GM15510 (cell line): ENCODE results near the gene KRTAP2-3.
"Not testable (repeated sequence)": the region's sequence is repeated elsewhere in the genome, so short reads cannot be mapped to it uniquely, and the experiment has no call there.

ENCODE experiments used
- POLR2A ChIP-seq: IDR thresholded peaks from 3 replicates; pipeline ENCODE4 v1.6.1; 2011; ENCODE audit warnings: borderline replicate concordance; ENCODE audit not compliant: insufficient read length; ENCODE audit errors: extremely low read depth

KRTAP2-3 gene

GRCh38 chr17:41067281-41067680, 7.4 kb upstream of the KRTAP2-3 start:
- TF ChIP-seq POLR2A, result no peak

- no peak for TF ChIP-seq POLR2A
These were observed 6.1 kb upstream of the KRTAP2-3 start, which contains the start of gene KRTAP2-4 for GRCh38 chr17:41065829-41066624. Gene KRTAP2-4, minus strand, starts transcription at chr17:41065879. Its CDS starts 34 bp downstream, at chr17:41065845.

- TF ChIP-seq POLR2A, result no peak
These were observed 4.4 kb upstream of the KRTAP2-3 start for GRCh38 chr17:41064301-41064700.

GRCh38 chr17:41063449-41063848, 3.5 kb upstream of the KRTAP2-3 start:
- TF ChIP-seq POLR2A, result no peak

GRCh38 chr17:41061964-41062363, 2.0 kb upstream of the KRTAP2-3 start:
- TF ChIP-seq POLR2A, result no peak

- TF ChIP-seq POLR2A, result no peak
These were observed 1.2 kb downstream of the KRTAP2-3 start for GRCh38 chr17:41058741-41059140.

- TF ChIP-seq POLR2A, result no peak
These were observed 2.4 kb downstream of the KRTAP2-3 start for GRCh38 chr17:41057547-41057946.

GRCh38 chr17:41055130-41055529, 4.8 kb downstream of the KRTAP2-3 start, which contains the start of gene KRTAP2-2:
Gene KRTAP2-2, minus strand, starts transcription at chr17:41055230. Its CDS starts 19 bp downstream, at chr17:41055211.
- TF ChIP-seq POLR2A, result not testable (repeated sequence)

- TF ChIP-seq POLR2A, result no peak
These were observed 5.9 kb downstream of the KRTAP2-3 start for GRCh38 chr17:41054025-41054424.

- TF ChIP-seq POLR2A, result no peak
These were observed 7.3 kb downstream of the KRTAP2-3 start for GRCh38 chr17:41052566-41052965.

GRCh38 chr17:41049110-41049509, 10.8 kb downstream of the KRTAP2-3 start:
- no peak for TF ChIP-seq POLR2A

GRCh38 chr17:41048441-41048840, 11.5 kb downstream of the KRTAP2-3 start:
- no peak for TF ChIP-seq POLR2A

- TF ChIP-seq POLR2A, result not testable (repeated sequence)
These were observed 13.0 kb downstream of the KRTAP2-3 start, which contains the start of gene KRTAP2-1 for GRCh38 chr17:41046735-41047465. Gene KRTAP2-1, minus strand, starts transcription at chr17:41047316. Its CDS starts 49 bp downstream, at chr17:41047267.

GRCh38 chr17:41042953-41043352, 17.0 kb downstream of the KRTAP2-3 start:
- TF ChIP-seq POLR2A, result no peak

- TF ChIP-seq POLR2A, result not testable (repeated sequence)
These were observed 18.9 kb downstream of the KRTAP2-3 start, which contains the start of gene KRTAP1-1 for GRCh38 chr17:41040783-41041571. Gene KRTAP1-1, minus strand, starts transcription at chr17:41041450. Its CDS starts 53 bp downstream, at chr17:41041397.
